PC-9 (cell line): Measurements from ENCODE around the gene SAMD7. TPM values are rescaled to one million over a fixed set of nuclear protein-coding genes. Genes with fewer than 3 reads are reported as not detected.

Source experiments
- BruUV-seq: library from RNA; stranded (reverse); fragments of 400-500 nt; replicated peaks from 2 replicates; lab custom pipeline; 2021; lab: Mats Ljungman, UMichigan
- CTCF ChIA-PET: fragments of 300-600 bp; sonication (Branson Sonifier 250); formaldehyde crosslinking; loops from one replicate; lab custom pipeline; 2022; ENCODE audit warnings: antibody characterized with exemption; lab: Charles Lee
- POLR2A ChIA-PET: fragments of 300-600 bp; sonication (Branson Sonifier 250); formaldehyde crosslinking; loops from one replicate; lab custom pipeline; 2022; ENCODE audit warnings: antibody characterized with exemption; ENCODE audit not compliant: unreplicated experiment; lab: Charles Lee
- DNase-seq, 2 experiments: peaks; one replicate each; pipeline versions ENCODE4 v3.0.0 to v3.0.0-alpha.2; 2015 to 2022; ENCODE audit warnings: mixed read lengths in 1 of 2
- H2AFZ ChIP-seq: fragments of 200-600 bp; sonication (generic); 2 replicates; pipeline ENCODE4 v1.8.1; 2017; ENCODE audit warnings: antibody characterized with exemption
- H3F3A ChIP-seq: fragments of 200-600 bp; sonication (generic); 2 replicates; pipeline ENCODE4 v1.8.1; 2017; ENCODE audit warnings: antibody characterized with exemption, mild to moderate bottlenecking, low read depth; ENCODE audit not compliant: insufficient read depth
- H3K27ac ChIP-seq: fragments of 200-600 bp; sonication (generic); 2 replicates; pipeline ENCODE4 v1.6.1; 2016; ENCODE audit warnings: mixed run types
- H3K27me3 ChIP-seq: fragments of 200-600 bp; sonication (generic); 2 replicates; pipeline ENCODE4 v1.6.1; 2016; ENCODE audit warnings: low read depth, mixed run types; ENCODE audit not compliant: insufficient read depth
- H3K36me3 ChIP-seq: fragments of 200-600 bp; sonication (generic); 2 replicates; pipeline ENCODE4 v1.6.1; 2016; ENCODE audit warnings: low read depth, mixed run types
- H3K4me1 ChIP-seq: fragments of 200-600 bp; sonication (generic); replicated peaks from 2 replicates; pipeline ENCODE4 v1.6.1; 2016; ENCODE audit warnings: mixed run types; ENCODE audit not compliant: insufficient read depth
- H3K4me2 ChIP-seq: fragments of 200-600 bp; sonication (generic); 2 replicates; pipeline ENCODE4 v1.6.1; 2017; ENCODE audit warnings: mixed run types
- H3K4me3 ChIP-seq: fragments of 200-600 bp; sonication (generic); 2 replicates; pipeline ENCODE4 v1.6.1; 2016; ENCODE audit warnings: mixed run types
- H3K79me2 ChIP-seq: fragments of 200-600 bp; sonication (generic); 2 replicates; pipeline ENCODE4 v1.6.1; 2017; ENCODE audit warnings: low read depth, mixed run types
- H3K9me2 ChIP-seq: fragments of 200-600 bp; sonication (generic); 2 replicates; pipeline ENCODE4 v1.8.1; 2017; ENCODE audit warnings: mild to moderate bottlenecking; ENCODE audit not compliant: insufficient read depth
- H3K9me3 ChIP-seq: fragments of 200-600 bp; sonication (generic); 2 replicates; pipeline ENCODE4 v1.8.1; 2016; ENCODE audit warnings: low read depth; ENCODE audit not compliant: insufficient read depth
- H4K20me1 ChIP-seq: fragments of 200-600 bp; sonication (generic); 2 replicates; pipeline ENCODE4 v1.8.1; 2017; ENCODE audit not compliant: insufficient read depth
- CTCF ChIP-seq: fragments of 200-600 bp; sonication (generic); conservative IDR thresholded peaks from 2 replicates; pipeline ENCODE4 v1.6.1; 2017; ENCODE audit warnings: mixed run types, antibody characterized with exemption, mild to moderate bottlenecking, moderate library complexity
- EZH2 ChIP-seq: fragments of 200-600 bp; sonication (generic); IDR thresholded peaks from 2 replicates; pipeline ENCODE4 v1.8.0; 2017; ENCODE audit warnings: antibody characterized with exemption, low read depth
- intact Hi-C: fragments of 100-400 bp; cut with micrococcal nuclease; formaldehyde crosslinking; loops from one replicate; pipeline ENCODE4 v1.10.0; 2022; ENCODE audit not compliant: unreplicated experiment
- total RNA-seq: library from RNA; stranded (reverse); gene quantifications from 2 replicates; pipeline ENCODE4 v1.2.3, GENCODE V29; 2021

SAMD7 gene
- total RNA-seq, 1 experiment from 2014 or later: not detected

- DNase-seq: no peak
- no peaks in the 10 kb centered on the region for H3F3A ChIP-seq
- no peaks in the 10 kb centered on the region for H3K4me1 ChIP-seq
- no peaks in the 10 kb centered on the region for H3K36me3 ChIP-seq
- TF ChIP-seq EZH2 (no peak), CTCF (no peak)
- CTCF ChIA-PET: interaction anchor here (0.6 kb wide), 1 partner anchor 115 kb away, joined by 3 read pairs; no protein-coding TSS in a partner anchor
- no peak overlapping the region for H2AFZ ChIP-seq
- no peak overlapping the region for H3K4me3 ChIP-seq
- H3K9me3 ChIP-seq: no peaks in the 10 kb centered on the region
- H3K9me2 ChIP-seq: no peaks in the 10 kb centered on the region
- no peaks in the 10 kb centered on the region for H3K27me3 ChIP-seq
- no peak overlapping the region for H3K27ac ChIP-seq
- H3K79me2 ChIP-seq: no peaks in the 10 kb centered on the region
- no TSS peak for BruUV-seq
- H4K20me1 ChIP-seq: no peaks in the 10 kb centered on the region
- POLR2A ChIA-PET: no interaction called here
- intact Hi-C loops: no loop called here
- no peak overlapping the region for H3K4me2 ChIP-seq
Observed at GRCh38 chr3:169886671-169887070, 24.7 kb upstream of the SAMD7 start.

- POLR2A ChIA-PET: interaction anchor here (0.5 kb wide), 1 partner anchor 1550 kb away, joined by 4 read pairs; no protein-coding TSS in a partner anchor
- H4K20me1 ChIP-seq: no peaks in the 10 kb centered on the region
- H3K9me3 ChIP-seq: no peaks in the 10 kb centered on the region
- no peak overlapping the region for H3K27ac ChIP-seq
- H3K9me2 ChIP-seq: no peaks in the 10 kb centered on the region
- no peaks in the 10 kb centered on the region for H3K27me3 ChIP-seq
- CTCF ChIA-PET: no interaction called here
- no peaks in the 10 kb centered on the region for H3K4me1 ChIP-seq
- BruUV-seq: no TSS peak
- H3K36me3 ChIP-seq: no peaks in the 10 kb centered on the region
- DNase-seq: no peak
- intact Hi-C loops: no loop called here
- H3F3A ChIP-seq: no peaks in the 10 kb centered on the region
- H3K79me2 ChIP-seq: no peaks in the 10 kb centered on the region
- no peak overlapping the region for H3K4me3 ChIP-seq
- TF ChIP-seq CTCF (no peak), EZH2 (no peak)
- no peak overlapping the region for H3K4me2 ChIP-seq
- H2AFZ ChIP-seq: no peak overlapping the region
Observed at GRCh38 chr3:169891886-169892285, 19.5 kb upstream of the SAMD7 start.

- TF ChIP-seq CTCF: no peak
- TF ChIP-seq EZH2: no peak
- Histone ChIP-seq H3K9me3 (no peaks in the 10 kb centered on the region), H3K4me3 (no peak overlapping the region), H3K4me1 (no peaks in the 10 kb centered on the region), H3K4me2 (no peak overlapping the region), H3K36me3 (no peaks in the 10 kb centered on the region), H3K79me2 (no peaks in the 10 kb centered on the region), H3K27ac (no peak overlapping the region), H4K20me1 (no peaks in the 10 kb centered on the region), H3K9me2 (no peaks in the 10 kb centered on the region), H3K27me3 (no peaks in the 10 kb centered on the region), H2AFZ (no peak overlapping the region), H3F3A (no peaks in the 10 kb centered on the region)
- no TSS peak for BruUV-seq
- intact Hi-C loops: no loop called here
- no peak for DNase-seq
- ChIA-PET CTCF (no interaction called here), POLR2A (interaction anchor here (0.6 kb wide), 1 partner anchor 96 kb away, joined by 4 read pairs; no protein-coding TSS in a partner anchor)
Observed at GRCh38 chr3:169894110-169894509, 17.3 kb upstream of the SAMD7 start.
